OCI-LY1 (cell line): ENCODE data around the gene IDUA.

Experiments
- H2AFZ ChIP-seq: fragments of 200-600 bp; sonication (generic), shearing (Covaris generic); 2 replicates; pipeline ENCODE4 v1.6.0; 2014; ENCODE audit warnings: antibody characterized with exemption, mild to moderate bottlenecking, low read length
- H3F3A ChIP-seq: fragments of 200-600 bp; sonication (generic), shearing (Covaris generic); 2 replicates; pipeline ENCODE4 v1.6.0; 2014; ENCODE audit warnings: mild to moderate bottlenecking, antibody characterized with exemption, low read length, moderate library complexity; ENCODE audit not compliant: insufficient read depth
- H3K27ac ChIP-seq: fragments of 200-600 bp; sonication (generic); 2 replicates; pipeline ENCODE4 v1.5.1; 2014; ENCODE audit warnings: low read length, mixed run types, mild to moderate bottlenecking, low read depth; ENCODE audit not compliant: poor library complexity, severe bottlenecking
- H3K27me3 ChIP-seq: fragments of 200-600 bp; sonication (generic); 2 replicates; pipeline ENCODE4 v1.6.0; 2014; ENCODE audit warnings: antibody characterized with exemption, mild to moderate bottlenecking, low read length, moderate library complexity; ENCODE audit not compliant: insufficient read depth
- H3K36me3 ChIP-seq: fragments of 200-600 bp; sonication (generic); 2 replicates; pipeline ENCODE4 v1.6.1; 2014; ENCODE audit warnings: mild to moderate bottlenecking, antibody characterized with exemption, low read length, moderate library complexity, mixed read lengths; ENCODE audit not compliant: insufficient read depth
- H3K4me1 ChIP-seq: fragments of 200-600 bp; sonication (generic); 2 replicates; pipeline ENCODE4 v1.5.1; 2014; ENCODE audit warnings: mild to moderate bottlenecking, low read length, moderate library complexity; ENCODE audit not compliant: insufficient read depth, severe bottlenecking
- H3K4me2 ChIP-seq: fragments of 200-600 bp; sonication (generic), shearing (Covaris generic); 2 replicates; pipeline ENCODE4 v1.6.1; 2014; ENCODE audit warnings: low read length
- H3K4me3 ChIP-seq: fragments of 200-600 bp; sonication (generic); 2 replicates; pipeline ENCODE4 v1.5.1; 2014; ENCODE audit warnings: low read length, low read depth, mild to moderate bottlenecking, mixed read lengths; ENCODE audit not compliant: poor library complexity, severe bottlenecking
- H3K79me2 ChIP-seq: fragments of 200-600 bp; shearing (Covaris generic); 2 replicates; pipeline ENCODE4 v1.6.1; 2016; ENCODE audit warnings: mixed run types, low read length, mixed read lengths; ENCODE audit not compliant: insufficient read depth
- H3K9ac ChIP-seq: fragments of 200-600 bp; sonication (generic), shearing (Covaris generic); 2 replicates; pipeline ENCODE4 v1.6.1; 2014; ENCODE audit warnings: mild to moderate bottlenecking, low read length, mixed read lengths
- H3K9me2 ChIP-seq: fragments of 200-600 bp; sonication (generic), shearing (Covaris generic); 2 replicates; pipeline ENCODE4 v1.6.1; 2014; ENCODE audit warnings: low read depth, mild to moderate bottlenecking, low read length, mixed read lengths
- H3K9me3 ChIP-seq: fragments of 200-600 bp; shearing (Covaris generic); 2 replicates; pipeline ENCODE4 v1.6.1; 2014; ENCODE audit warnings: low read length, mixed read lengths
- H4K20me1 ChIP-seq: fragments of 200-600 bp; sonication (generic), shearing (Covaris generic); 2 replicates; pipeline ENCODE4 v1.6.0; 2016; ENCODE audit warnings: mild to moderate bottlenecking, low read length; ENCODE audit not compliant: insufficient read depth
- EZH2 ChIP-seq: fragments of 200-600 bp; sonication (generic), shearing (Covaris generic); IDR thresholded peaks from 2 replicates; pipeline ENCODE4 v1.8.0; 2017; ENCODE audit warnings: borderline replicate concordance, mixed run types, mild to moderate bottlenecking, antibody characterized with exemption, low read length, moderate library complexity, mixed read lengths
- TF ChIP-seq, protein P1 (sequence below): fragments of 200-600 bp; sonication (generic), shearing (Covaris generic); IDR thresholded peaks from 2 replicates; pipeline ENCODE4 v1.5.1; 2017; ENCODE audit warnings: mild to moderate bottlenecking, antibody characterized with exemption, low read length, moderate library complexity, mixed read lengths

The IDUA gene

GRCh38 chr4:1036976-1037810, 50.3 kb downstream of the IDUA start:
- H3K9me3 ChIP-seq, result no peaks in the 10 kb centered on the region
- H3K4me2 ChIP-seq, result no peak overlapping the region
- TF ChIP-seq, protein P1, sequence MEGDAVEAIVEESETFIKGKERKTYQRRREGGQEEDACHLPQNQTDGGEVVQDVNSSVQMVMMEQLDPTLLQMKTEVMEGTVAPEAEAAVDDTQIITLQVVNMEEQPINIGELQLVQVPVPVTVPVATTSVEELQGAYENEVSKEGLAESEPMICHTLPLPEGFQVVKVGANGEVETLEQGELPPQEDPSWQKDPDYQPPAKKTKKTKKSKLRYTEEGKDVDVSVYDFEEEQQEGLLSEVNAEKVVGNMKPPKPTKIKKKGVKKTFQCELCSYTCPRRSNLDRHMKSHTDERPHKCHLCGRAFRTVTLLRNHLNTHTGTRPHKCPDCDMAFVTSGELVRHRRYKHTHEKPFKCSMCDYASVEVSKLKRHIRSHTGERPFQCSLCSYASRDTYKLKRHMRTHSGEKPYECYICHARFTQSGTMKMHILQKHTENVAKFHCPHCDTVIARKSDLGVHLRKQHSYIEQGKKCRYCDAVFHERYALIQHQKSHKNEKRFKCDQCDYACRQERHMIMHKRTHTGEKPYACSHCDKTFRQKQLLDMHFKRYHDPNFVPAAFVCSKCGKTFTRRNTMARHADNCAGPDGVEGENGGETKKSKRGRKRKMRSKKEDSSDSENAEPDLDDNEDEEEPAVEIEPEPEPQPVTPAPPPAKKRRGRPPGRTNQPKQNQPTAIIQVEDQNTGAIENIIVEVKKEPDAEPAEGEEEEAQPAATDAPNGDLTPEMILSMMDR, result no peak
- no peak for TF ChIP-seq EZH2
- no peak overlapping the region for H3K4me3 ChIP-seq
- H3F3A ChIP-seq, result no peaks in the 10 kb centered on the region
- H3K27ac ChIP-seq, result no peak overlapping the region
- no peaks in the 10 kb centered on the region for H3K27me3 ChIP-seq
- no peaks in the 10 kb centered on the region for H3K9me2 ChIP-seq
- H3K4me1 ChIP-seq, result no peaks in the 10 kb centered on the region
- no peaks in the 10 kb centered on the region for H3K79me2 ChIP-seq
- H3K9ac ChIP-seq, result no peak overlapping the region
- H2AFZ ChIP-seq, result no peak overlapping the region
- H3K36me3 ChIP-seq, result no peaks in the 10 kb centered on the region
- H4K20me1 ChIP-seq, result no peaks in the 10 kb centered on the region

GRCh38 chr4:1038948-1039492, 52.2 kb downstream of the IDUA start:
- H3F3A ChIP-seq, result no peaks in the 10 kb centered on the region
- H3K79me2 ChIP-seq, result no peaks in the 10 kb centered on the region
- no peaks in the 10 kb centered on the region for H3K36me3 ChIP-seq
- H3K9ac ChIP-seq, result no peak overlapping the region
- no peaks in the 10 kb centered on the region for H3K9me2 ChIP-seq
- no peaks in the 10 kb centered on the region for H4K20me1 ChIP-seq
- no peak overlapping the region for H2AFZ ChIP-seq
- H3K27ac ChIP-seq, result no peak overlapping the region
- no peak overlapping the region for H3K4me3 ChIP-seq
- no peaks in the 10 kb centered on the region for H3K27me3 ChIP-seq
- H3K9me3 ChIP-seq, result no peaks in the 10 kb centered on the region
- TF ChIP-seq EZH2, result no peak
- no peak overlapping the region for H3K4me2 ChIP-seq
- H3K4me1 ChIP-seq, result no peaks in the 10 kb centered on the region

GRCh38 chr4:1039493-1040343, 52.9 kb downstream of the IDUA start:
- Histone ChIP-seq H3K36me3 (no peaks in the 10 kb centered on the region), H3K9me3 (no peaks in the 10 kb centered on the region), H3F3A (no peaks in the 10 kb centered on the region), H3K27ac (no peak overlapping the region), H3K4me1 (no peaks in the 10 kb centered on the region), H3K9ac (no peak overlapping the region), H2AFZ (no peak overlapping the region), H3K9me2 (no peaks in the 10 kb centered on the region), H3K4me2 (no peak overlapping the region), H3K79me2 (no peaks in the 10 kb centered on the region), H3K4me3 (no peak overlapping the region), H4K20me1 (no peaks in the 10 kb centered on the region), H3K27me3 (no peaks in the 10 kb centered on the region)
- TF ChIP-seq, protein P1, result no peak
